Kidney tubule cell (primary cell): ENCODE results near the gene CFTR.
"Not testable (repeated sequence)": the region's sequence is repeated elsewhere in the genome, so short reads cannot be mapped to it uniquely, and the experiment has no call there.

Source experiments
- DNase-seq: peaks from one replicate; pipeline ENCODE4 v3.0.0-alpha.2; 2018; ENCODE audit warnings: low spot score

The CFTR gene

GRCh38 chr7:117479225-117480054 lies at the start of gene CFTR:
Gene CFTR, plus strand, starts transcription at chr7:117480025. Its CDS starts 70 bp downstream, at chr7:117480095.
- peak; percentile 24 for DNase-seq

- peak; percentile 99 for DNase-seq
These were observed 44.3 kb upstream of the CFTR start for GRCh38 chr7:117435475-117436043.

- DNase-seq, result no peak
These were observed 35.2 kb upstream of the CFTR start for GRCh38 chr7:117444646-117445045.

- peak; percentile 92 for DNase-seq
These were observed 34.6 kb upstream of the CFTR start for GRCh38 chr7:117445206-117445605.

- DNase-seq, result no peak
These were observed 33.5 kb upstream of the CFTR start for GRCh38 chr7:117446220-117446815.

GRCh38 chr7:117448655-117449054 lies 31.2 kb upstream of the CFTR start:
- peak; percentile 32 for DNase-seq

GRCh38 chr7:117458977-117459583 lies 20.7 kb upstream of the CFTR start:
- peak; percentile 54 for DNase-seq

- no peak for DNase-seq
These were observed 20.1 kb upstream of the CFTR start for GRCh38 chr7:117459735-117460134.

- not testable (repeated sequence) for DNase-seq
These were observed 19.0 kb upstream of the CFTR start for GRCh38 chr7:117460815-117461214.

GRCh38 chr7:117468174-117468573 lies 11.7 kb upstream of the CFTR start:
- DNase-seq, result no peak

- no peak for DNase-seq
These were observed 9.0 kb upstream of the CFTR start for GRCh38 chr7:117470777-117471176.

- DNase-seq, result no peak
These were observed 7.5 kb upstream of the CFTR start for GRCh38 chr7:117472335-117472734.

- no peak for DNase-seq
These were observed 3.1 kb upstream of the CFTR start for GRCh38 chr7:117476557-117477215.

- DNase-seq, result no peak
These were observed 995 bp upstream of the CFTR start for GRCh38 chr7:117478836-117479224.

- no peak for DNase-seq
These were observed 184 bp downstream of the CFTR start for GRCh38 chr7:117480055-117480362.

- no peak for DNase-seq
These were observed 1.2 kb downstream of the CFTR start for GRCh38 chr7:117480978-117481377.

GRCh38 chr7:117485118-117485620 lies 5.3 kb downstream of the CFTR start:
- no peak for DNase-seq

GRCh38 chr7:117489016-117489415 lies 9.2 kb downstream of the CFTR start:
- no peak for DNase-seq

GRCh38 chr7:117489430-117489829 lies 9.6 kb downstream of the CFTR start:
- no peak for DNase-seq

GRCh38 chr7:117489911-117490310 lies 10.1 kb downstream of the CFTR start:
- peak; percentile 14 for DNase-seq

- DNase-seq, result no peak
These were observed 12.8 kb downstream of the CFTR start for GRCh38 chr7:117492649-117493048.

GRCh38 chr7:117493460-117493859 lies 13.6 kb downstream of the CFTR start:
- no peak for DNase-seq
